Measurements from ENCODE around the gene TATDN2.

- TF ChIP-seq CTCF (conservative IDR thresholded peaks at IDR 0.05; ENCODE audit: low read depth, low read length) (no peak), EZH2 (IDR thresholded peaks at IDR 0.05; ENCODE audit: low read length, unreplicated experiment) (no peak)
Measured at GRCh38 chr3:10248184-10248983, at the start of gene TATDN2.

All from PC-3 (cell line).